Aorta (tissue), 5 donors: ENCODE measurements around the gene TCERG1. TPM values are rescaled to one million over a fixed set of nuclear protein-coding genes. Genes with fewer than 3 reads are reported as not detected.

Source experiments
- ATAC-seq: fragments of 200-7000 bp; cut with Tn5 transposase; one replicate; pipeline ENCODE4 v1.9.1; 2022; ENCODE audit warnings: moderate library complexity; ENCODE audit not compliant: low FRiP score
- DNase-seq, 2 donors: peaks; one replicate each; pipeline ENCODE4 v3.0.0-alpha.2; 2020
- H3K27ac ChIP-seq, 2 donors: one replicate each; pipeline ENCODE4 v1.5.1; 2013; ENCODE audit warnings: low read length in 2 of 2, mild to moderate bottlenecking in 2 of 2, moderate library complexity in 2 of 2, control low read depth in 1 of 2, inconsistent platforms in 1 of 2, low read depth in 1 of 2
- H3K27me3 ChIP-seq, 2 donors: one replicate each; pipeline ENCODE4 v1.6.1; 2013; ENCODE audit warnings: control low read depth in 1 of 2, low read length in 1 of 2, mild to moderate bottlenecking in 1 of 2, moderate library complexity in 1 of 2; ENCODE audit not compliant: insufficient read depth in 2 of 2, control insufficient read depth in 1 of 2
- H3K36me3 ChIP-seq, 2 donors: one replicate each; pipeline ENCODE4 v1.6.1; 2013; ENCODE audit warnings: control low read depth in 1 of 2, low read length in 1 of 2, mild to moderate bottlenecking in 1 of 2; ENCODE audit not compliant: insufficient read depth in 2 of 2, control insufficient read depth in 1 of 2
- H3K4me1 ChIP-seq, 2 donors: one replicate each; pipeline ENCODE4 v1.6.1; 2013; ENCODE audit warnings: low read length in 2 of 2, control low read depth in 1 of 2, mild to moderate bottlenecking in 1 of 2, moderate library complexity in 1 of 2; ENCODE audit not compliant: insufficient read depth in 2 of 2, control insufficient read depth in 1 of 2
- H3K4me3 ChIP-seq, 2 donors: one replicate each; pipeline ENCODE4 v1.5.1; 2013; ENCODE audit warnings: low read length in 2 of 2, control low read depth in 1 of 2, mild to moderate bottlenecking in 1 of 2
- H3K9me3 ChIP-seq: one replicate; pipeline ENCODE4 v1.6.1; 2013; ENCODE audit warnings: mild to moderate bottlenecking, low read length; ENCODE audit not compliant: control insufficient read depth
- WGBS, 2 donors: extraction: QIAGEN DNeasy Blood & Tissue Kit; methylation state at CpG; one replicate each; pipeline ENCODE4 v1.1.7; 2013; 5-methylcytosine and 5-hydroxymethylcytosine counted together
- intact Hi-C, 2 donors: fragments of 100-400 bp; cut with DNase I; formaldehyde crosslinking; loops; one replicate each; pipeline versions ENCODE4 v1.14.2 to v1.15.0; 2022
- polyA plus RNA-seq, 2 donors: library from polyadenylated mRNA; stranded (reverse); fragments of 200-250 nt; gene quantifications; one replicate each; pipeline ENCODE4 v1.2.3, GENCODE V29; 2013
- total RNA-seq, 2 donors: library from RNA; stranded (reverse); fragmentation: NEBNext Ultra II Directional; extraction: Animal tissue kit (Norgen Biotek cat#: 25700); gene quantifications; one replicate each; pipeline ENCODE4 v1.2.1, GENCODE V29; 2021
- donor health status: healthy with polysubstance abuse.
- donor health status: Bipolar disorder and iron deficiency.
- donor health status: DM: no; HTN: no; CAD: no.
- donor health status: DM: no; HTN: no; CAD: no.
- donor health status: DM: yes; HTN: yes; CAD: no.

Gene TCERG1
- total and polyA plus RNA-seq, 4 donors = 11.1 to 68.7 (median 43.4) TPM

GRCh38 chr5:146520731-146521130 lies 73.6 kb downstream of the TCERG1 start:
- DNase-seq (no peak), ATAC-seq (no peak)
- H3K4me1 ChIP-seq = no peaks in the 10 kb centered on the region
- 73 to 77% methylated on average over 2 of the region's 2 CpGs for WGBS, 2 donors
- H3K4me3 ChIP-seq = no peak overlapping the region
- no peak overlapping the region for H3K27ac ChIP-seq
- intact Hi-C loops = no loop called here
- H3K27me3 ChIP-seq = no peaks in the 10 kb centered on the region
- no peaks in the 10 kb centered on the region for H3K36me3 ChIP-seq
- no peaks in the 10 kb centered on the region for H3K9me3 ChIP-seq

- Histone ChIP-seq H3K4me3 (no peak overlapping the region), H3K36me3 (no peaks in the 10 kb centered on the region), H3K27ac (no peak overlapping the region), H3K27me3 (no peaks in the 10 kb centered on the region), H3K9me3 (no peaks in the 10 kb centered on the region), H3K4me1 (no peaks in the 10 kb centered on the region)
- 70 to 74% methylated on average over 8 of the region's 8 CpGs for WGBS, 2 donors
- intact Hi-C loops = no loop called here
- DNase-seq (no peak), ATAC-seq (no peak)
These were observed 74.4 kb downstream of the TCERG1 start for GRCh38 chr5:146521403-146522106.

- no peaks in the 10 kb centered on the region for H3K27me3 ChIP-seq
- H3K4me1 ChIP-seq = no peaks in the 10 kb centered on the region
- H3K4me3 ChIP-seq = no peak overlapping the region
- DNase-seq (no peak), ATAC-seq (no peak)
- H3K9me3 ChIP-seq = no peaks in the 10 kb centered on the region
- H3K36me3 ChIP-seq = no peaks in the 10 kb centered on the region
- H3K27ac ChIP-seq = no peak overlapping the region
- 79% methylated on average over 3 of the region's 3 CpGs for WGBS, 2 donors
- intact Hi-C loops = no loop called here
These were observed 76.6 kb downstream of the TCERG1 start for GRCh38 chr5:146523698-146524097.

GRCh38 chr5:146527785-146528184 lies 80.7 kb downstream of the TCERG1 start:
- DNase-seq (no peak), ATAC-seq (no peak)
- Histone ChIP-seq H3K9me3 (no peaks in the 10 kb centered on the region), H3K27me3 (no peaks in the 10 kb centered on the region), H3K4me3 (no peak overlapping the region), H3K27ac (no peak overlapping the region), H3K36me3 (no peaks in the 10 kb centered on the region), H3K4me1 (no peaks in the 10 kb centered on the region)
- WGBS, 2 donors = 80 to 84% methylated on average over 3 of the region's 3 CpGs
- intact Hi-C loops = no loop called here

- no peaks in the 10 kb centered on the region for H3K4me1 ChIP-seq
- H3K9me3 ChIP-seq = no peaks in the 10 kb centered on the region
- intact Hi-C loops = no loop called here
- H3K4me3 ChIP-seq = no peak overlapping the region
- ATAC-seq (no peak), DNase-seq (no peak)
- H3K27ac ChIP-seq = no peak overlapping the region
- 50 to 52% methylated on average over 4 of the region's 4 CpGs for WGBS, 2 donors
- H3K36me3 ChIP-seq = no peaks in the 10 kb centered on the region
- no peaks in the 10 kb centered on the region for H3K27me3 ChIP-seq
These were observed 81.1 kb downstream of the TCERG1 start for GRCh38 chr5:146528236-146528635.

- no peaks in the 10 kb centered on the region for H3K9me3 ChIP-seq
- WGBS, 2 donors = 80 to 85% methylated on average over 2 of the region's 2 CpGs
- H3K36me3 ChIP-seq = no peaks in the 10 kb centered on the region
- DNase-seq (no peak), ATAC-seq (no peak)
- intact Hi-C loops = no loop called here
- no peaks in the 10 kb centered on the region for H3K27me3 ChIP-seq
- H3K4me1 ChIP-seq = no peaks in the 10 kb centered on the region
- H3K4me3 ChIP-seq = no peak overlapping the region
- no peak overlapping the region for H3K27ac ChIP-seq
These were observed 82.9 kb downstream of the TCERG1 start for GRCh38 chr5:146529984-146530383.

GRCh38 chr5:146533260-146533857 lies 86.2 kb downstream of the TCERG1 start:
- intact Hi-C loops = no loop called here
- peak; percentile 82 for ATAC-seq
- WGBS, 2 donors = 31 to 33% methylated on average over 7 of the region's 7 CpGs
- H3K27ac ChIP-seq = no peak overlapping the region
- H3K9me3 ChIP-seq = no peaks in the 10 kb centered on the region
- peak; percentile 71 to 87 for DNase-seq
- H3K27me3 ChIP-seq = no peaks in the 10 kb centered on the region
- H3K4me3 ChIP-seq = no peak overlapping the region
- H3K4me1 ChIP-seq = no peaks in the 10 kb centered on the region
- no peaks in the 10 kb centered on the region for H3K36me3 ChIP-seq

GRCh38 chr5:146533882-146534281 lies 86.7 kb downstream of the TCERG1 start:
- Histone ChIP-seq H3K4me3 (no peak overlapping the region), H3K27me3 (no peaks in the 10 kb centered on the region), H3K27ac (no peak overlapping the region), H3K36me3 (no peaks in the 10 kb centered on the region), H3K9me3 (no peaks in the 10 kb centered on the region), H3K4me1 (no peaks in the 10 kb centered on the region)
- ATAC-seq (no peak), DNase-seq (no peak)
- WGBS, 2 donors = 0% methylated on average over 1 of the region's 1 CpG
- intact Hi-C loops = loop anchor here (2.0 kb wide), 2 partner anchors 653 to 655 kb away; no protein-coding TSS in a partner anchor

- ATAC-seq = no peak
- intact Hi-C loops = no loop called here
These were observed 91.3 kb downstream of the TCERG1 start for GRCh38 chr5:146538432-146538831.

More at GRCh38 chr5:146538432-146538831, 91.3 kb downstream of the TCERG1 start:
- 71 to 81% methylated on average over 3 of the region's 3 CpGs for WGBS, 2 donors
- Histone ChIP-seq H3K36me3 (no peaks in the 10 kb centered on the region), H3K4me1 (no peaks in the 10 kb centered on the region), H3K4me3 (no peak overlapping the region), H3K27ac (no peak overlapping the region), H3K27me3 (no peaks in the 10 kb centered on the region), H3K9me3 (no peaks in the 10 kb centered on the region)
- no peak for DNase-seq
